Activated T-cell treated with anti-CD3 and anti-CD28 coated beads, Interleukin-2, amount 50 U/mL, for 1 hour (primary cell): ENCODE results near the gene NPR3.

Source experiments
- DNase-seq: peaks from one replicate; pipeline ENCODE4 v3.0.0-alpha.2; 2020

Gene NPR3

DNA sequence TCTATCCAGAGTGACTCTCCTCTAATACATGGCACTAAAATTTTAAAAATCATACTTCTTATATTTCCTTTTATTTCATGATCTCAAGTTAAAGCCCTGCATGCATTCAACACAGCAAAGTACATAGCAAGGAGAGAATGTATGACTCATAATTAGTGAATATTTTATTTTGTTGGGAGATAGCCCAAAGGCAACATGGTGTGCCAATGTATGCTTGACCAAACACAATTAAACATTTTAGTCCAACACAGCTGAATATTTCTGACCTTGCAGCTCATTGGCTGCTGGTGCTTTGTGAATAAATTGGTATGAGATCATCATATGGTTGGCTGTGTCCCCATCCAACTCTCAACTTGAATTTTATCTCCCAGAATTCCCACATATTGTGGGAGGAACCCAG is 103.5 kb downstream of the NPR3 start:
- DNase-seq: no peak

DNA sequence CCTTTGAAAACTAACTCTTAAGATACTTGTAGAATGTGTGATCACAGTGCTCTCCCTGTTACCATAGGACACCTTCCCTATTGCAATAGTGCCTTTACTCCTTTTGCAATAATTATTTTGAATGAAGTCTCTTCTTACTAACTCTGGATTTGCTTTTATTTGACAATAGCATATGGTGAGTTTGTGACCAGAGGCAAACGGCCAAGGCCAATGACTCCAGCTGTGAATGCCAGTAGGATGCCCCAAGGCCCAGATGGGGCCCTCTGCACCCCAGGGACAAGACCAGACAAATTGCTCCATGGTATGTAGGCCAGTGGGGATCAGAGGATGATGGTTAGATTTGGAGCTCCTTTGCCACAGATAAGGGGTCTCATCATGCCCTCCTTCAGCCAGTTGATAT is 116.9 kb downstream of the NPR3 start:
- no peak for DNase-seq

DNA sequence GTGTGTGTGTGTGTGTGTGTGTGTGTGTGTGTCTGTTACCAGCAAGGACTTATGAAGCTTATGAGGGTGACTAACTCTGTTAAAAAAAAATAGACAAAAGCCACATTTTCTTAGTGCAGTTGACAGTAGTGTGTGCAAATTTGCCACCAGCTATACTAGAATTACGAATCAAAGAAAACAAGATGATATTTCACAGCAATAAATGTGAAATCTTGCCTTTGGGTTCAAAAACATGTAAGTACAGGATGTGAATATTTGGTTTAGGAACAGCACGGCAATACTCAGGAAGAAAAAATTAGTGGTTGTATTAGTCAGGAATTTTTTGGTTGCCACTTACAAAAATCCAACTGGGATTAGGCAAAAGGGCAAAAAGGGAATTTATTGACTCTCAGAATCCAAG is 117.4 kb downstream of the NPR3 start:
- no peak for DNase-seq

DNA sequence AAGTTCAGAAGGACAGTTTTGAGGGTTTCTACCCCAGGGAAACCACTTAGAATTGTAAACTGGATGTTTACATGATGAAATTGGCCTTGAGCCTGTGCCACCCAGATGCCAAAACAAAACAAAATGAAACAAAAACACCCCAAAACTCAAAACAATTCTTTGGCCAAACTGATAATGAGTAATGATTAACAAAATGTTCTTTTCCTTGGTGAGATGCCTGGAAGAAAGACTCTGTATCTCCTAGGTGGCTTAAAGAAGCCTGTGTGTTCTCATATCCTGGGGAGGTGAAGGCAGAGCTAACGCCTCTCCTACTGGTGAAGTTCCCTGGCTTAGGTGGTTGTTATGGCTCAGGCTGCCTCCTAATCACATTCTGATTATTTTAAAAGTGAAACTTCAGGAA is 120.5 kb downstream of the NPR3 start:
- DNase-seq: no peak

DNA sequence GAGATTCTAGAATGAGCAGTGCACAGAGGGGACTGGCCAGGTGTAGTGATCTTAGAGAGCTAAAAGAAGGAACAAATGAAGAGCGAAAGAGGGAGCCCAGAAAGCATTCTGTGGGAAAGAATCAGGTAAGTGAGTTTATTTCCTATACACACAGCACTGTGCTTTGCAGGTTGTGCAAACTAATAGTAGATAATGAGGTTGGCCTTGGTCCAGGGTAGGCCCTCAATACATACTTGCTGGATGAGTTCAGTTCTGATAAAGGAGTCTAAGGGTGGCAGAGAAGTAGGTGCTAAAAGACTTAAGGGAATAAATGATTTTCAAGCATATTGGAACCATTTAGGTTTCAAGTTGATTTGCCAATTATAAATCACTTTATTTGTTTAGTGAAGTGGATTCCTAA is 122.0 kb downstream of the NPR3 start:
- DNase-seq: no peak

DNA sequence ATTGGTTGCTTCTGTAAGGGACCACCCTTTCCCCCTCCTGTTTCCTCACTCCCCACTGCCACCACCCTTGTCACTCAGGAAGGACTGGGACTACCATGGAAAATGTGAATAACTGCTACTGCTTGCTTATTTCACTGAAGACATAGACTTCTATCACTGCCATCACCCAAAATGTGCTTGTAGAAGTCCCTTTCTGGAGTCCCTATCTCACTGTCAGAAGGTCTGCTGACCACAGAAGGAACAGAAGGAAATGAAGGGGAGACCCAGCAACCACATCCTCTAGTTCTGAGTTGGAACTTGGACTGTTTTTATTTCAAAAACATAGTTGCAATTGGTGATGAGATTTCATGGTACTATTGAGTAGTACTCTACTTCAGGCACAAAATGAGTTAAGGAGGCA is 122.5 kb downstream of the NPR3 start:
- DNase-seq: no peak

DNA sequence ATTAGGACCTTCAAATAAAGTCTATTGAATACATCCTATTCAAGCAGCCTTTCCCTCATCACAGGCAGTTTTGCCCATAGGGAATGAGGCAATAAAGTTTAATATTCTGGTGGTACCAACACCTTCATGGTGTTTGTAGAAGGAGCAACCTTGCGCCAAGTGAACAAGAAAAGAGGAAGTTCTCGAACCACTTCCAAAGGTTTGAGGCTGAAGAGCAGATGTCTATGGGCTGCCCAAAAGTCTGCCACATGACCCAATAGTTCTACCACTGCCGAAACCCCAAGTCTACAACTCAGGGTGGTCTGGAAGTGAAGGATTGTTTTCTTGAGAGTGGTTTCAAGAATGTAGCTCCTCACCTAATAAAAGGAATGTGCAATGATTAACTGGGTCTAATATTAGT is 123.1 kb downstream of the NPR3 start:
- no peak for DNase-seq

DNA sequence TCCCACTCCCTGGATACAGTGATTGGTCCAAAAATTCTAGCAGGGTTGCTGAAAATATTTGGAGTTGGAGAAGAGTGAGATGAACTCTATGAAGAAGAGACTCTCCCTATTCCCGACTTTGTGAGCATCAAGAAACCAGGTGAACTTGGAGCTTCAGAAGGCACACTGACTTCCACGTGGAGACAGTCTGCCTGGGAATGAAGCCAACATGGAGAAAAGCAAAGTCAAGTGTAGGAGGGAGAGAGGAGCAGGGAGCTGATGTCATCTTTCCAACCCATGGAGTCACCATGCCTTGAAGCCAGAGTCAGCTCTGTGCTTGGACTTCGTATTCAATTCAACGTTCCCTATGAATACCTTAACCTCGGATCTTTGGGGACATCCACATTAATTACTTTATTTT is 125.1 kb downstream of the NPR3 start:
- DNase-seq: no peak

DNA sequence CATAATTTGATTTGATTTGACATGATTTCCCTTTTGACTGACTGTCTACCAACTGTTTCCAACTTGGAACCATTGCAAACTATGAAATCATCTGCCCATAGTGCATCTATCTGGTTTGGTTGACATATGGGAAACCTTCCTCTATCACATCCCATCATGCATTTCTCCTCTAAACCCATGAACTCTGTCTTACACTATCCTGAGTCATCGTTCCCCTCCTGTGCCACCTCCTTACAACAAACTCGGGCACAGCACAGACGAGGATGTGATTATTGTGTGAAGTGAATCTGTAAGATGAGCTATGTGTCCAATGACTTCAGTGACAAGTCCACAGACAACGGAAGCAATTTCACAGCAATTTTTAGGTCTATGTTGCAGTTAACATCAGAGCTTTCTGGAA is 126.1 kb downstream of the NPR3 start:
- DNase-seq: no peak

DNA sequence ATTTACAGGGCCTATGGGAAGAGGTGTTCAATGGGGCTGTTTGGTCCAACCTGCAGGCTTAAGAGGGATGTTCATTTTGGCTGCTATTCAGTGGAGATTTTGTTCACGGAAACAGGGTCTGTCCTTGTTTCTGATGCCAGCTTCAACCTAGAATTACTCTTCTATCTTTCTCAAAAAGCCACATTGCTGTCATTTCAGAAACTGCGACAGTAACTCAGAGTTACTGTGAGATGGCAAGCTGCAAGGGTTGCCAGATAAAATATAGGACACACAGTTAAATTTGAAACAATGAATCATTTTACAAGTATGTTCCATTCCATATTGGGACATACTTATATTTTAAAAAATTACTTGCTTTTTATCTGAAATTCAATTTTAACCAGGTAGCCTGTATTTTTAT is 128.0 kb downstream of the NPR3 start:
- DNase-seq: no peak

DNA sequence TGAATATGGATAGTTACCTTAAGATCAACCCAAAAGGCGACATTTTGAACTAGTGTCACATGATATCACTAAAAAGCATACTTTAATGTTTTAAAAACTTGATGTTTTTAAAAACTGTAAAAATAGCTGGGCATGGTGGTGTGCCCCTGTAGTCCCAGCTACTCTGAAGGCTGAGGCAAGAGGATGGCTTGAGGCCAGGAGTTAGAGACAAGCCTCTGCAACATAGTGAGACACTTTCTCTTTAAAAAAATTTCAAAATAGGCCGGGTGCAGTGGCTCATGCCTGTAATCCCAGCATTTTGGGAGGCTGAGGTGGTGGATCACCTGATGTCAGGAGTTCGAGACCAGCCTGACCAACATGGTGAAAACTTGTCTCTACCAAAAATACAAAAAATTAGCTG is 129.5 kb downstream of the NPR3 start:
- no peak for DNase-seq
